Measurements from ENCODE around the gene ANXA5. TPM values are rescaled to one million over a fixed set of nuclear protein-coding genes. Genes with fewer than 3 reads are reported as not detected.

ANXA5 gene
- total and polyA plus RNA-seq, 2 experiments from 2014 or later, result 508 to 718 TPM

- H3K27ac ChIP-seq, result no peak overlapping the region
- no peak for TF ChIP-seq EZH2phosphoT487 (IDR thresholded peaks at IDR 0.05; ENCODE audit: low read depth, severe bottlenecking, unreplicated experiment)
- no peak for TF ChIP-seq EZH2 (IDR thresholded peaks at IDR 0.05; ENCODE audit: borderline replicate concordance)
- TF ChIP-seq CTCF (IDR thresholded peaks at IDR 0.05; ENCODE audit: poor library complexity), result no peak
- H3K9me2 ChIP-seq (replicated peaks; ENCODE audit: insufficient read depth), result no peaks in the 10 kb centered on the region
- no peak overlapping the region for H3K4me3 ChIP-seq
- H3K36me3 ChIP-seq (replicated peaks; ENCODE audit: insufficient read depth, low read depth), result no peaks in the 10 kb centered on the region
- no peak for DNase-seq (ENCODE audit: low spot score)
- H2AFZ ChIP-seq, result no peak overlapping the region
- H3K9me3 ChIP-seq (ENCODE audit: low read depth), result no peaks in the 10 kb centered on the region
- H3K4me1 ChIP-seq (ENCODE audit: insufficient read depth), result peaks cover 5% of the 10 kb centered on the region
- no peak overlapping the region for H3K4me2 ChIP-seq
- H3K79me2 ChIP-seq, result no peaks in the 10 kb centered on the region
- no peaks in the 10 kb centered on the region for H4K20me1 ChIP-seq (ENCODE audit: insufficient read depth, poor library complexity, severe bottlenecking)
- WGBS (ENCODE audit: low lambda C conversion rate, missing lambda C conversion rate), result 40% methylated on average over 1 of the region's 1 CpG
- H3K27me3 ChIP-seq, result no peaks in the 10 kb centered on the region
These were observed 23.3 kb upstream of the ANXA5 start for GRCh38 chr4:121720109-121720508.

DNA sequence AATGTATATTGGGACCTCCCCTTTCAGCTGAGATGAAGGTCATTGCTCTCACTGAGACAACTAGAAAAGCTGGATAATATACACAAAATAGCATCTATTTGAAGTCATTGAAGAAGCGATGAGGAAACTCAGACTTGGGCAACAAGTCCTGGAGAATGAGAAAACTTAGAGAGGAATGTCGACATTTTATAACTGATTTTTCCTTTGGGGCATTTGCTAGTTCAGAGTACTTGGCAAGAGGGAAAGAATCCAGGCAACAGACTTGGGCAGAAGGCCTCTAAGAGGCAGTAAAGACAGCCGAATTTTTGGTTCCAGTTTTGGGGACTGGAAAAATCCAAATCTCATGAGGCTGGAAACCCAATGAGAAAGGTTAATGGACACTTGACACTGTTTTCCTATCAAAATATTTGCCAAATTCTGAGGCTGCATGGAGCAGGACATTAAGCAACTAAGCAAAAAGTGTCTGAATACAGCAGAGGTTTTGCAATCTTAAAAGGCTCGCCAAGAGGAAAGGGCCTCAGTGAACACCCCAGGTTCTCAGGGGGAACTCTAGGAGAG lies 21.0 kb upstream of the ANXA5 start:
- Histone ChIP-seq H3K4me2 (no peak overlapping the region), H3K4me3 (no peak overlapping the region), H3K27me3 (no peaks in the 10 kb centered on the region), H3K9me2 (replicated peaks; ENCODE audit: insufficient read depth) (no peaks in the 10 kb centered on the region), H3K9me3 (ENCODE audit: low read depth) (no peaks in the 10 kb centered on the region), H3K36me3 (replicated peaks; ENCODE audit: insufficient read depth, low read depth) (no peaks in the 10 kb centered on the region), H3K79me2 (no peaks in the 10 kb centered on the region), H3K4me1 (ENCODE audit: insufficient read depth) (peaks cover 5% of the 10 kb centered on the region), H4K20me1 (ENCODE audit: insufficient read depth, poor library complexity, severe bottlenecking) (no peaks in the 10 kb centered on the region), H3K27ac (no peak overlapping the region), H2AFZ (no peak overlapping the region)
- WGBS (ENCODE audit: low lambda C conversion rate, missing lambda C conversion rate), result 70% methylated on average over 4 of the region's 4 CpGs
- DNase-seq (ENCODE audit: low spot score), result no peak
- no peak for TF ChIP-seq CTCF (IDR thresholded peaks at IDR 0.05; ENCODE audit: poor library complexity)
- no peak for TF ChIP-seq EZH2 (IDR thresholded peaks at IDR 0.05; ENCODE audit: borderline replicate concordance)
- no peak for TF ChIP-seq EZH2phosphoT487 (IDR thresholded peaks at IDR 0.05; ENCODE audit: low read depth, severe bottlenecking, unreplicated experiment)

DNA sequence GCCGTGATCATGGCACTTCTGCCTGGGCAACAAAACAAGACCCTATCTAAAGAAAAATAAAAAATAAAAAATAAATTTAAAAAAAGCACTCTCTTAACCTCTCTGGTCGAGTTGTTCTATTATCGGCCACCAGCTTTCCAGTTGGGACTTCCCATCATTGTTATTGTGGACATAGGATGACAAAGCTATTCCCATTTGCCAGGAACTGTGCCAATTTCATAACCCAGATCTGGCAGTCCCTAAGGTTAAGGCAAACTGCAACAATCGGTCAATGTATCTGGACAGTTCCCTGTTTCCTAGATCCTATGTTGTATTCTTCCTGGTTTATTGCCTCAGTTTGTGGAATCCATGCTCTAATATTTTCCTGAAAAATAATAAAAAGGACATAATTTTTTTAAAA lies 17.8 kb upstream of the ANXA5 start:
- no peaks in the 10 kb centered on the region for H3K79me2 ChIP-seq
- TF ChIP-seq EZH2phosphoT487 (IDR thresholded peaks at IDR 0.05; ENCODE audit: low read depth, severe bottlenecking, unreplicated experiment) (no peak), CTCF (IDR thresholded peaks at IDR 0.05; ENCODE audit: poor library complexity) (no peak), EZH2 (IDR thresholded peaks at IDR 0.05; ENCODE audit: borderline replicate concordance) (no peak)
- H3K9me3 ChIP-seq (ENCODE audit: low read depth), result no peaks in the 10 kb centered on the region
- H3K27me3 ChIP-seq, result no peaks in the 10 kb centered on the region
- H3K4me2 ChIP-seq, result no peak overlapping the region
- 95% methylated on average over 4 of the region's 4 CpGs for WGBS (ENCODE audit: low lambda C conversion rate, missing lambda C conversion rate)
- H3K27ac ChIP-seq, result no peak overlapping the region
- H3K9me2 ChIP-seq (replicated peaks; ENCODE audit: insufficient read depth), result no peaks in the 10 kb centered on the region
- H3K36me3 ChIP-seq (replicated peaks; ENCODE audit: insufficient read depth, low read depth), result no peaks in the 10 kb centered on the region
- H3K4me1 ChIP-seq (ENCODE audit: insufficient read depth), result peaks cover 9% of the 10 kb centered on the region
- no peak overlapping the region for H2AFZ ChIP-seq
- no peak for DNase-seq (ENCODE audit: low spot score)
- no peak overlapping the region for H3K4me3 ChIP-seq
- no peaks in the 10 kb centered on the region for H4K20me1 ChIP-seq (ENCODE audit: insufficient read depth, poor library complexity, severe bottlenecking)

Measured in hepatocyte (in vitro differentiated cells).